PC-3 (cell line): ENCODE data around the gene MYL10. TPM values are rescaled to one million over a fixed set of nuclear protein-coding genes. Genes with fewer than 3 reads are reported as not detected.

Experiments used
- ATAC-seq: fragments of 200-7000 bp; cut with Tn5 transposase; 2 replicates; pipeline ENCODE4 v1.9.1; 2020; ENCODE audit warnings: mild to moderate bottlenecking, moderate library complexity
- BruUV-seq: library from RNA; stranded (reverse); fragments of 400-500 nt; replicated peaks from 2 replicates; lab custom pipeline; 2021; lab: Mats Ljungman, UMichigan
- CTCF ChIA-PET: fragments of 300-600 bp; sonication (Branson Sonifier 250); formaldehyde crosslinking; loops from one replicate; lab custom pipeline; 2022; ENCODE audit warnings: antibody characterized with exemption; lab: Charles Lee
- POLR2A ChIA-PET: fragments of 300-600 bp; sonication (Branson Sonifier 250); formaldehyde crosslinking; loops from one replicate; lab custom pipeline; 2022; ENCODE audit warnings: antibody characterized with exemption; ENCODE audit not compliant: unreplicated experiment; lab: Charles Lee
- DNase-seq: peaks from one replicate; pipeline ENCODE4 v3.0.0-alpha.2; 2015
- H2AFZ ChIP-seq: fragments of 300-600 bp; sonication (generic); 2 replicates; pipeline ENCODE4 v1.6.0; 2016; ENCODE audit warnings: antibody characterized with exemption, low read length
- H3F3A ChIP-seq: fragments of 300-600 bp; sonication (generic); one replicate; pipeline ENCODE4 v1.6.0; 2017; ENCODE audit warnings: antibody characterized with exemption, low read length, control low read depth, mild to moderate bottlenecking; ENCODE audit not compliant: unreplicated experiment
- H3K27ac ChIP-seq: fragments of 300-600 bp; sonication (generic); 2 replicates; pipeline ENCODE4 v1.5.1; 2016; ENCODE audit warnings: mild to moderate bottlenecking, low read length
- H3K27me3 ChIP-seq: fragments of 300-600 bp; sonication (generic); 2 replicates; pipeline ENCODE4 v1.6.1; 2016; ENCODE audit warnings: low read length, mixed read lengths
- H3K36me3 ChIP-seq: fragments of 300-600 bp; sonication (generic); 2 replicates; pipeline ENCODE4 v1.6.1; 2016; ENCODE audit warnings: low read depth, mixed run types, low read length, mixed read lengths
- H3K4me1 ChIP-seq: fragments of 300-600 bp; sonication (generic); 2 replicates; pipeline ENCODE4 v1.5.1; 2016; ENCODE audit warnings: low read length; ENCODE audit not compliant: insufficient read depth
- H3K4me2 ChIP-seq: fragments of 300-600 bp; sonication (generic); 2 replicates; pipeline ENCODE4 v1.6.0; 2016; ENCODE audit warnings: low read length
- H3K4me3 ChIP-seq: fragments of 300-600 bp; sonication (generic); 2 replicates; pipeline ENCODE4 v1.5.1; 2016; ENCODE audit warnings: mild to moderate bottlenecking, low read length, mixed read lengths
- H3K79me2 ChIP-seq: fragments of 300-600 bp; sonication (generic); 2 replicates; pipeline ENCODE4 v1.6.1; 2017; ENCODE audit warnings: low read length, mixed read lengths
- H3K9ac ChIP-seq: fragments of 300-600 bp; sonication (generic); 2 replicates; pipeline ENCODE4 v1.6.0; 2016; ENCODE audit warnings: mild to moderate bottlenecking, low read length
- H3K9me2 ChIP-seq: fragments of 300-600 bp; sonication (generic); replicated peaks from 2 replicates; pipeline ENCODE4 v1.6.1; 2016; ENCODE audit warnings: mixed run types, low read length, mixed read lengths
- H3K9me3 ChIP-seq: fragments of 300-600 bp; sonication (generic); 2 replicates; pipeline ENCODE4 v1.6.1; 2016; ENCODE audit warnings: low read length, mixed read lengths
- H4K20me1 ChIP-seq: fragments of 300-600 bp; sonication (generic); 2 replicates; pipeline ENCODE4 v1.6.1; 2016; ENCODE audit warnings: low read length, mixed read lengths
- CTCF ChIP-seq: fragments of 300-600 bp; sonication (generic); conservative IDR thresholded peaks from 2 replicates; pipeline ENCODE4 v1.5.1; 2017; ENCODE audit warnings: antibody characterized with exemption, low read depth, mild to moderate bottlenecking, low read length
- EZH2 ChIP-seq: fragments of 300-600 bp; sonication (generic); IDR thresholded peaks from one replicate; pipeline ENCODE4 v1.6.1; 2017; ENCODE audit warnings: antibody characterized with exemption, mild to moderate bottlenecking, low read length; ENCODE audit not compliant: unreplicated experiment
- EZH2phosphoT487 ChIP-seq: fragments of 300-600 bp; sonication (generic); IDR thresholded peaks from 2 replicates; pipeline ENCODE4 v1.6.1; 2018; ENCODE audit warnings: mild to moderate bottlenecking, antibody characterized with exemption, low read length, borderline replicate concordance
- intact Hi-C: fragments of 100-400 bp; cut with micrococcal nuclease; formaldehyde crosslinking; loops from 2 replicates; pipeline ENCODE4 v1.9.0; 2023
- total RNA-seq: library from RNA; depleted of rRNA; stranded (reverse); fragments of >200 nt; gene quantifications from 2 replicates; pipeline ENCODE4 v1.2.3, GENCODE V29; 2014

Gene MYL10
- total RNA-seq, 1 experiment from 2014 or later = 0.69 TPM

- Histone ChIP-seq H3K9me3 (no peaks in the 10 kb centered on the region), H3K4me2 (no peak overlapping the region), H3K9me2 (no peaks in the 10 kb centered on the region), H3K27ac (no peak overlapping the region), H3K79me2 (no peaks in the 10 kb centered on the region), H3F3A (no peaks in the 10 kb centered on the region), H3K9ac (no peak overlapping the region), H4K20me1 (no peaks in the 10 kb centered on the region), H3K36me3 (no peaks in the 10 kb centered on the region), H2AFZ (no peak overlapping the region), H3K4me3 (no peak overlapping the region), H3K27me3 (peaks cover 11% of the 10 kb centered on the region; the same call in 1 of the 2 replicates), H3K4me1 (no peaks in the 10 kb centered on the region)
- ATAC-seq = no peak
- ChIA-PET POLR2A (no interaction called here), CTCF (no interaction called here)
- intact Hi-C loops = no loop called here
- TF ChIP-seq EZH2phosphoT487 = no peak
- TF ChIP-seq CTCF = no peak
- DNase-seq = no peak
- no TSS peak for BruUV-seq
Measured at GRCh38 chr7:101567230-101567629, 61.9 kb downstream of the MYL10 start.

GRCh38 chr7:101565601-101566209, 63.4 kb downstream of the MYL10 start:
- Histone ChIP-seq H3K4me3 (no peak overlapping the region), H3K27me3 (peaks cover 11% of the 10 kb centered on the region; the same call in 1 of the 2 replicates), H3K9ac (no peak overlapping the region), H3K27ac (no peak overlapping the region), H4K20me1 (no peaks in the 10 kb centered on the region), H3K9me2 (no peaks in the 10 kb centered on the region), H3K9me3 (no peaks in the 10 kb centered on the region), H3F3A (no peaks in the 10 kb centered on the region), H3K4me2 (no peak overlapping the region), H3K36me3 (no peaks in the 10 kb centered on the region), H2AFZ (no peak overlapping the region), H3K4me1 (no peaks in the 10 kb centered on the region), H3K79me2 (no peaks in the 10 kb centered on the region)
- ATAC-seq (no peak), DNase-seq (no peak)
- no TSS peak for BruUV-seq
- ChIA-PET CTCF (no interaction called here), POLR2A (no interaction called here)
- TF ChIP-seq CTCF (no peak), EZH2phosphoT487 (no peak), EZH2 (no peak)
- intact Hi-C loops = no loop called here

- no peak overlapping the region for H3K4me3 ChIP-seq
- intact Hi-C loops = no loop called here
- H3K79me2 ChIP-seq = no peaks in the 10 kb centered on the region
- no peaks in the 10 kb centered on the region for H3F3A ChIP-seq
- no peaks in the 10 kb centered on the region for H3K4me1 ChIP-seq
- 0 out of 2 replicates have a peak, but pooled peaks cover 11% of the 10 kb centered on the region for H3K27me3 ChIP-seq
- H2AFZ ChIP-seq = 0 out of 2 replicates have a peak overlapping the region, but pooled peaks have one; percentile 26
- POLR2A ChIA-PET = no interaction called here
- CTCF ChIA-PET = no interaction called here
- H3K9ac ChIP-seq = no peak overlapping the region
- ATAC-seq (peak; percentile 89), DNase-seq (peak; percentile 71)
- no peaks in the 10 kb centered on the region for H4K20me1 ChIP-seq
- no peak for TF ChIP-seq CTCF
- TF ChIP-seq EZH2phosphoT487 = no peak
- TF ChIP-seq EZH2 = no peak
- no peak overlapping the region for H3K4me2 ChIP-seq
- H3K36me3 ChIP-seq = no peaks in the 10 kb centered on the region
- no peak overlapping the region for H3K27ac ChIP-seq
- H3K9me3 ChIP-seq = no peaks in the 10 kb centered on the region
- no TSS peak for BruUV-seq
- H3K9me2 ChIP-seq = no peaks in the 10 kb centered on the region
Measured at GRCh38 chr7:101564778-101565211, 64.3 kb downstream of the MYL10 start.
